Muscle of leg (tissue), 11 donors: Measurements from ENCODE around the gene ENO3. TPM values are rescaled to one million over a fixed set of nuclear protein-coding genes. Genes with fewer than 3 reads are reported as not detected.

Experiments
- DNase-seq: peaks from one replicate; pipeline ENCODE4 v3.0.0; 2013
- H3K27ac ChIP-seq: one replicate; pipeline ENCODE4 v1.5.1; 2013; ENCODE audit warnings: mild to moderate bottlenecking, low read length, control low read depth
- H3K27me3 ChIP-seq: one replicate; pipeline ENCODE4 v1.6.1; 2013; ENCODE audit warnings: low read length; ENCODE audit not compliant: control insufficient read depth, insufficient read depth
- H3K36me3 ChIP-seq: one replicate; pipeline ENCODE4 v1.6.1; 2013; ENCODE audit warnings: low read length; ENCODE audit not compliant: control insufficient read depth, insufficient read depth
- H3K4me1 ChIP-seq: one replicate; pipeline ENCODE4 v1.6.1; 2013; ENCODE audit warnings: low read length; ENCODE audit not compliant: control insufficient read depth, insufficient read depth
- H3K4me3 ChIP-seq: one replicate; pipeline ENCODE4 v1.5.1; 2013; ENCODE audit warnings: low read length, control low read depth
- H3K9me3 ChIP-seq: replicated peaks from 2 replicates; pipeline ENCODE4 v1.6.1; 2013; ENCODE audit warnings: low read depth, low read length; ENCODE audit not compliant: control insufficient read depth
- WGBS: methylation state at CpG from one replicate; pipeline ENCODE4 v1.1.5; 2013; ENCODE audit warnings: missing lambda C conversion rate; ENCODE audit not compliant: insufficient coverage; 5-methylcytosine and 5-hydroxymethylcytosine counted together
- polyA plus RNA-seq, 8 donors: library from polyadenylated mRNA; unstranded; fragments of 120-200 nt; gene quantifications; one replicate each; pipeline versions ENCODE4 v1.2.1 to v1.2.3, GENCODE V29; 2013; ENCODE audit warnings: inconsistent platforms in 1 of 8, low replicate concordance in 1 of 8; ENCODE audit not compliant: insufficient read length in 8 of 8, insufficient read depth in 1 of 8
- total RNA-seq: library from RNA; stranded (reverse); fragments of 120-200 nt; gene quantifications from one replicate; pipeline ENCODE4 v1.2.4, GENCODE V29; 2013

Gene ENO3
- total and polyA plus RNA-seq, 9 donors: 815 to 2,459 (median 1,704) TPM

- DNase-seq: peak; percentile 74
- Histone ChIP-seq H3K4me1 (peaks cover 35% of the 10 kb centered on the region), H3K36me3 (peaks cover 46% of the 10 kb centered on the region), H3K4me3 (peak overlapping the region; percentile 85), H3K9me3 (no peaks in the 10 kb centered on the region), H3K27ac (peak overlapping the region; percentile 65), H3K27me3 (no peaks in the 10 kb centered on the region)
- WGBS: 73% methylated on average over 11 of the region's 11 CpGs
These were observed 49.3 kb downstream of the ENO3 start for GRCh38 chr17:5000237-5000639.

- WGBS: 83% methylated on average over 17 of the region's 20 CpGs
- H3K36me3 ChIP-seq: peaks cover 58% of the 10 kb centered on the region
- no peak overlapping the region for H3K27ac ChIP-seq
- DNase-seq: no peak
- peaks cover 27% of the 10 kb centered on the region for H3K4me1 ChIP-seq
- no peak overlapping the region for H3K4me3 ChIP-seq
- no peaks in the 10 kb centered on the region for H3K9me3 ChIP-seq
- no peaks in the 10 kb centered on the region for H3K27me3 ChIP-seq
These were observed 51.3 kb downstream of the ENO3 start for GRCh38 chr17:5002121-5002788.

GRCh38 chr17:5003214-5003867 lies 52.4 kb downstream of the ENO3 start:
- WGBS: 85% methylated on average over 11 of the region's 18 CpGs
- Histone ChIP-seq H3K27me3 (no peaks in the 10 kb centered on the region), H3K36me3 (peaks cover 69% of the 10 kb centered on the region), H3K4me3 (no peak overlapping the region), H3K4me1 (peaks cover 27% of the 10 kb centered on the region), H3K27ac (no peak overlapping the region), H3K9me3 (no peaks in the 10 kb centered on the region)
- no peak for DNase-seq

Other genes with a start within 250 kb of the ENO3 start
- gene PELP1, start 247.0 kb upstream of the ENO3 start, total RNA-seq: 13.5 TPM
- 10 to 100 TPM; 27.1 to 39.2 (median 34.3) TPM for gene PELP1, start 247.0 kb upstream of the ENO3 start, polyA plus RNA-seq
- gene ARRB2, start 240.5 kb upstream of the ENO3 start, total RNA-seq: 12.9 TPM
- 10 to 100 TPM; 16.5 to 29.1 (median 21.3) TPM for gene ARRB2, start 240.5 kb upstream of the ENO3 start, polyA plus RNA-seq
- gene MED11, start 219.7 kb upstream of the ENO3 start, total RNA-seq: 21.9 TPM
- gene MED11, start 219.7 kb upstream of the ENO3 start, polyA plus RNA-seq: 10 to 100 TPM; 14.4 to 20.2 (median 17.3) TPM
- gene ZMYND15, start 211.3 kb upstream of the ENO3 start, total RNA-seq: 0.27 TPM
- under 1 TPM; 0.15 to 0.79 (median 0.36) TPM for gene ZMYND15, start 211.3 kb upstream of the ENO3 start, polyA plus RNA-seq
- 1.7 TPM for gene CXCL16, start 211.2 kb upstream of the ENO3 start, total RNA-seq
- gene CXCL16, start 211.2 kb upstream of the ENO3 start, polyA plus RNA-seq: 1 to 10 TPM; 2.9 to 8.3 (median 4.7) TPM
- gene TM4SF5, start 179.2 kb upstream of the ENO3 start, total RNA-seq: not detected
- 1 to 10 TPM in 1 of 8 donors, under 1 TPM in 1, not detected in 6; 0.36 to 2.2 TPM for gene TM4SF5, start 179.2 kb upstream of the ENO3 start, polyA plus RNA-seq
- gene VMO1, start 164.8 kb upstream of the ENO3 start, total RNA-seq: 8.2 TPM
- 10 to 100 TPM in 1 of 8 donors, 1 to 10 TPM in 7; 3.0 to 12.7 (median 5.9) TPM for gene VMO1, start 164.8 kb upstream of the ENO3 start, polyA plus RNA-seq
- gene GLTPD2, start 162.2 kb upstream of the ENO3 start, total RNA-seq: not detected
- 1 to 10 TPM in 2 of 8 donors, under 1 TPM in 6; 0.41 to 2.2 (median 0.84) TPM for gene GLTPD2, start 162.2 kb upstream of the ENO3 start, polyA plus RNA-seq
- 125 TPM for gene PSMB6, start 155.0 kb upstream of the ENO3 start, total RNA-seq
- 100 to 1,000 TPM in 7 of 8 donors, 10 to 100 TPM in 1; 99.0 to 110 (median 107) TPM for gene PSMB6, start 155.0 kb upstream of the ENO3 start, polyA plus RNA-seq
- 22.2 TPM for gene PLD2, start 144.0 kb upstream of the ENO3 start, total RNA-seq
- gene PLD2, start 144.0 kb upstream of the ENO3 start, polyA plus RNA-seq: 10 to 100 TPM; 22.4 to 36.9 (median 28.2) TPM
- gene MINK1, start 117.8 kb upstream of the ENO3 start, total RNA-seq: 11.8 TPM
- 10 to 100 TPM; 24.4 to 39.3 (median 31.3) TPM for gene MINK1, start 117.8 kb upstream of the ENO3 start, polyA plus RNA-seq
- 2.8 TPM for gene C17orf107, start 51.6 kb upstream of the ENO3 start, total RNA-seq
- gene C17orf107, start 51.6 kb upstream of the ENO3 start, polyA plus RNA-seq: 1 to 10 TPM in 6 of 8 donors, under 1 TPM in 2; 0.80 to 3.1 (median 1.4) TPM
- gene CHRNE, start 48.0 kb upstream of the ENO3 start, total RNA-seq: 1.5 TPM
- 1 to 10 TPM in 6 of 8 donors, under 1 TPM in 2; 0.53 to 2.5 (median 1.4) TPM for gene CHRNE, start 48.0 kb upstream of the ENO3 start, polyA plus RNA-seq
- 0.04 TPM for gene GP1BA, start 18.8 kb upstream of the ENO3 start, total RNA-seq
- 1 to 10 TPM in 4 of 8 donors, under 1 TPM in 4; 0.69 to 1.3 (median 0.93) TPM for gene GP1BA, start 18.8 kb upstream of the ENO3 start, polyA plus RNA-seq
- gene SLC25A11, start 11.1 kb upstream of the ENO3 start, total RNA-seq: 39.8 TPM
- gene SLC25A11, start 11.1 kb upstream of the ENO3 start, polyA plus RNA-seq: 10 to 100 TPM; 51.3 to 60.3 (median 56.0) TPM
- 34.6 TPM for gene RNF167, start 10.9 kb upstream of the ENO3 start, total RNA-seq
- gene RNF167, start 10.9 kb upstream of the ENO3 start, polyA plus RNA-seq: 10 to 100 TPM; 66.0 to 71.5 (median 69.6) TPM
- gene PFN1, start 2.6 kb upstream of the ENO3 start, total RNA-seq: 175 TPM
- 100 to 1,000 TPM; 413 to 498 (median 454) TPM for gene PFN1, start 2.6 kb upstream of the ENO3 start, polyA plus RNA-seq
- 77.7 TPM for gene SPAG7, start 16.7 kb downstream of the ENO3 start, total RNA-seq
- 100 to 1,000 TPM in 6 of 8 donors, 10 to 100 TPM in 2; 91.7 to 122 (median 103) TPM for gene SPAG7, start 16.7 kb downstream of the ENO3 start, polyA plus RNA-seq
- 4.4 TPM for gene CAMTA2, start 36.6 kb downstream of the ENO3 start, total RNA-seq
- gene CAMTA2, start 36.6 kb downstream of the ENO3 start, polyA plus RNA-seq: 10 to 100 TPM; 15.8 to 25.2 (median 22.3) TPM
- gene INCA1, start 46.4 kb downstream of the ENO3 start, total RNA-seq: 0.93 TPM
- 1 to 10 TPM; 2.8 to 5.4 (median 4.0) TPM for gene INCA1, start 46.4 kb downstream of the ENO3 start, polyA plus RNA-seq
- gene KIF1C, start 46.8 kb downstream of the ENO3 start, total RNA-seq: 57.0 TPM
- 100 to 1,000 TPM in 2 of 8 donors, 10 to 100 TPM in 6; 82.5 to 103 (median 95.4) TPM for gene KIF1C, start 46.8 kb downstream of the ENO3 start, polyA plus RNA-seq
- gene SLC52A1, start 84.3 kb downstream of the ENO3 start, total RNA-seq: 0.04 TPM
- gene SLC52A1, start 84.3 kb downstream of the ENO3 start, polyA plus RNA-seq: under 1 TPM in 7 of 8 donors, not detected in 1; 0.07 to 0.31 (median 0.12) TPM
- gene ZFP3, start 127.3 kb downstream of the ENO3 start, total RNA-seq: 6.3 TPM
- gene ZFP3, start 127.3 kb downstream of the ENO3 start, polyA plus RNA-seq: 10 to 100 TPM in 4 of 8 donors, 1 to 10 TPM in 4; 8.1 to 12.6 (median 10.4) TPM
- 12.1 TPM for gene ZNF232, start 160.8 kb downstream of the ENO3 start, total RNA-seq
- 10 to 100 TPM in 5 of 8 donors, 1 to 10 TPM in 3; 8.4 to 27.4 (median 10.3) TPM for gene ZNF232, start 160.8 kb downstream of the ENO3 start, polyA plus RNA-seq
- 11.3 TPM for gene USP6, start 164.9 kb downstream of the ENO3 start, total RNA-seq
- 10 to 100 TPM in 4 of 8 donors, 1 to 10 TPM in 4; 5.0 to 26.5 (median 11.7) TPM for gene USP6, start 164.9 kb downstream of the ENO3 start, polyA plus RNA-seq
- gene ZNF594, start 240.7 kb downstream of the ENO3 start, total RNA-seq: 15.2 TPM
- 10 to 100 TPM in 1 of 8 donors, 1 to 10 TPM in 7; 6.5 to 11.7 (median 8.4) TPM for gene ZNF594, start 240.7 kb downstream of the ENO3 start, polyA plus RNA-seq